Measurements from ENCODE around the gene ZNF280B.
"Not testable (repeated sequence)": the region's sequence is repeated elsewhere in the genome, so short reads cannot be mapped to it uniquely, and the experiment has no call there.

DNA sequence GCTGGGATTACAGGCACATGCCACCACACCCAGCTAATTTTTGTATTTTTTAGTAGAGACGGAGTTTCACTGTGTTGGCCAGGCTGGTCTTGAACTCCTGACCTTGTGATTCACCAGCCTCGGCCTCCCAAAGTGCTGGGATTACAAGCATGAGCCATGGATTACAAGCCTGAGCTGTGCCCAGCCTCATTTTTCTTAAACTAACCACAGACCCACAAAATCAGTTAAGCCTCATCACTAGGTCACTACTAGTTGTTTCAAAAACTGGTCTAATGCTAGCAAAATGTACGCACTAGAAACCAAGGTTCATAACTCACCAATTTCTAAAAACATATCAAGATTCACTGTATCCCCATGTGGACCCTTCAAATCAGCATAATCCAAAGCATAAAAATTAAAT lies 17.0 kb downstream of the ZNF280B start:
- TF ChIP-seq, protein P1, sequence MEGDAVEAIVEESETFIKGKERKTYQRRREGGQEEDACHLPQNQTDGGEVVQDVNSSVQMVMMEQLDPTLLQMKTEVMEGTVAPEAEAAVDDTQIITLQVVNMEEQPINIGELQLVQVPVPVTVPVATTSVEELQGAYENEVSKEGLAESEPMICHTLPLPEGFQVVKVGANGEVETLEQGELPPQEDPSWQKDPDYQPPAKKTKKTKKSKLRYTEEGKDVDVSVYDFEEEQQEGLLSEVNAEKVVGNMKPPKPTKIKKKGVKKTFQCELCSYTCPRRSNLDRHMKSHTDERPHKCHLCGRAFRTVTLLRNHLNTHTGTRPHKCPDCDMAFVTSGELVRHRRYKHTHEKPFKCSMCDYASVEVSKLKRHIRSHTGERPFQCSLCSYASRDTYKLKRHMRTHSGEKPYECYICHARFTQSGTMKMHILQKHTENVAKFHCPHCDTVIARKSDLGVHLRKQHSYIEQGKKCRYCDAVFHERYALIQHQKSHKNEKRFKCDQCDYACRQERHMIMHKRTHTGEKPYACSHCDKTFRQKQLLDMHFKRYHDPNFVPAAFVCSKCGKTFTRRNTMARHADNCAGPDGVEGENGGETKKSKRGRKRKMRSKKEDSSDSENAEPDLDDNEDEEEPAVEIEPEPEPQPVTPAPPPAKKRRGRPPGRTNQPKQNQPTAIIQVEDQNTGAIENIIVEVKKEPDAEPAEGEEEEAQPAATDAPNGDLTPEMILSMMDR (conservative IDR thresholded peaks at IDR 0.05) = not testable (repeated sequence)
- TF ChIP-seq EZH2 (IDR thresholded peaks at IDR 0.05; ENCODE audit: low read depth) = not testable (repeated sequence)
